ENCODE results near the gene SH3RF1. TPM values are rescaled to one million over a fixed set of nuclear protein-coding genes. Genes with fewer than 3 reads are reported as not detected.

Gene SH3RF1
- total and polyA plus RNA-seq, 2 experiments from 2014 or later = 7.8 to 12.4 TPM

DNA sequence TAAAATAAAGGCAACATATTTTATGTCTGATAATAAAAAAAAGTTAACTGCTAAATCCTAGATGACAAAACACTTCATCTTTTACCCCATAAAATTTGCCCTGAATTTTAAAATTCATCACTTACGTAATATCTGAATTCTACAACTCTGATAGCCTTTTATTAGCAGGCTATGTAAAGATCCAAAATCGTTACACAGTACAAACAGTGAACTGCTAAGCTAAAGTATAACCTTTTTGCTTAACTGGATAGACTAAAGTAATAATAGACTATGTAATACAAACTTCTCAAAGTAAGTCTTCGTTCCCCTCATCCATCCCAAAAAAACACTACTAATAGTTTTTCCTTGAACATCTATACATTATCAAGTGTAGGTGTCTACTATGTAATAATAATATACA lies 49.1 kb downstream of the SH3RF1 start:
- no peaks in the 10 kb centered on the region for H3K27me3 Mint-ChIP-seq (ENCODE audit: insufficient read depth, low read depth, poor library complexity)
- Histone ChIP-seq H3K9me2 (ENCODE audit: insufficient read depth) (no peaks in the 10 kb centered on the region), H3K36me3 (ENCODE audit: insufficient read depth) (no peaks in the 10 kb centered on the region), H3K79me2 (replicated peaks; ENCODE audit: insufficient read depth) (peaks cover 36% of the 10 kb centered on the region), H3K4me2 (no peak overlapping the region), H2AFZ (no peak overlapping the region), H3K4me3 (no peak overlapping the region), H4K20me1 (replicated peaks; ENCODE audit: insufficient read depth) (no peaks in the 10 kb centered on the region), H3K27ac (ENCODE audit: low read depth) (no peak overlapping the region), H3F3A (replicated peaks; ENCODE audit: low read depth) (no peaks in the 10 kb centered on the region), H3K4me1 (ENCODE audit: insufficient read depth) (no peaks in the 10 kb centered on the region), H3K27me3 (ENCODE audit: insufficient read depth) (no peaks in the 10 kb centered on the region)
- ATAC-seq (no peak), DNase-seq (ENCODE audit: low spot score) (no peak)
- no peaks in the 10 kb centered on the region for H3K9me3 Mint-ChIP-seq
- H3K27ac Mint-ChIP-seq = no peak overlapping the region
- TF ChIP-seq, protein P1, sequence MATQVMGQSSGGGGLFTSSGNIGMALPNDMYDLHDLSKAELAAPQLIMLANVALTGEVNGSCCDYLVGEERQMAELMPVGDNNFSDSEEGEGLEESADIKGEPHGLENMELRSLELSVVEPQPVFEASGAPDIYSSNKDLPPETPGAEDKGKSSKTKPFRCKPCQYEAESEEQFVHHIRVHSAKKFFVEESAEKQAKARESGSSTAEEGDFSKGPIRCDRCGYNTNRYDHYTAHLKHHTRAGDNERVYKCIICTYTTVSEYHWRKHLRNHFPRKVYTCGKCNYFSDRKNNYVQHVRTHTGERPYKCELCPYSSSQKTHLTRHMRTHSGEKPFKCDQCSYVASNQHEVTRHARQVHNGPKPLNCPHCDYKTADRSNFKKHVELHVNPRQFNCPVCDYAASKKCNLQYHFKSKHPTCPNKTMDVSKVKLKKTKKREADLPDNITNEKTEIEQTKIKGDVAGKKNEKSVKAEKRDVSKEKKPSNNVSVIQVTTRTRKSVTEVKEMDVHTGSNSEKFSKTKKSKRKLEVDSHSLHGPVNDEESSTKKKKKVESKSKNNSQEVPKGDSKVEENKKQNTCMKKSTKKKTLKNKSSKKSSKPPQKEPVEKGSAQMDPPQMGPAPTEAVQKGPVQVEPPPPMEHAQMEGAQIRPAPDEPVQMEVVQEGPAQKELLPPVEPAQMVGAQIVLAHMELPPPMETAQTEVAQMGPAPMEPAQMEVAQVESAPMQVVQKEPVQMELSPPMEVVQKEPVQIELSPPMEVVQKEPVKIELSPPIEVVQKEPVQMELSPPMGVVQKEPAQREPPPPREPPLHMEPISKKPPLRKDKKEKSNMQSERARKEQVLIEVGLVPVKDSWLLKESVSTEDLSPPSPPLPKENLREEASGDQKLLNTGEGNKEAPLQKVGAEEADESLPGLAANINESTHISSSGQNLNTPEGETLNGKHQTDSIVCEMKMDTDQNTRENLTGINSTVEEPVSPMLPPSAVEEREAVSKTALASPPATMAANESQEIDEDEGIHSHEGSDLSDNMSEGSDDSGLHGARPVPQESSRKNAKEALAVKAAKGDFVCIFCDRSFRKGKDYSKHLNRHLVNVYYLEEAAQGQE (IDR thresholded peaks at IDR 0.05; ENCODE audit: unreplicated experiment) = no peak
- TF ChIP-seq EZH2phosphoT487 (IDR thresholded peaks at IDR 0.05; ENCODE audit: unreplicated experiment) (no peak), ZNF114 (CRISPR knock-in tag; IDR thresholded peaks at IDR 0.05) (no peak), JUNB (IDR thresholded peaks at IDR 0.05; ENCODE audit: unreplicated experiment) (no peak), NANOG (IDR thresholded peaks at IDR 0.05; ENCODE audit: borderline replicate concordance) (no peak)
- TF ChIP-seq, protein P2, sequence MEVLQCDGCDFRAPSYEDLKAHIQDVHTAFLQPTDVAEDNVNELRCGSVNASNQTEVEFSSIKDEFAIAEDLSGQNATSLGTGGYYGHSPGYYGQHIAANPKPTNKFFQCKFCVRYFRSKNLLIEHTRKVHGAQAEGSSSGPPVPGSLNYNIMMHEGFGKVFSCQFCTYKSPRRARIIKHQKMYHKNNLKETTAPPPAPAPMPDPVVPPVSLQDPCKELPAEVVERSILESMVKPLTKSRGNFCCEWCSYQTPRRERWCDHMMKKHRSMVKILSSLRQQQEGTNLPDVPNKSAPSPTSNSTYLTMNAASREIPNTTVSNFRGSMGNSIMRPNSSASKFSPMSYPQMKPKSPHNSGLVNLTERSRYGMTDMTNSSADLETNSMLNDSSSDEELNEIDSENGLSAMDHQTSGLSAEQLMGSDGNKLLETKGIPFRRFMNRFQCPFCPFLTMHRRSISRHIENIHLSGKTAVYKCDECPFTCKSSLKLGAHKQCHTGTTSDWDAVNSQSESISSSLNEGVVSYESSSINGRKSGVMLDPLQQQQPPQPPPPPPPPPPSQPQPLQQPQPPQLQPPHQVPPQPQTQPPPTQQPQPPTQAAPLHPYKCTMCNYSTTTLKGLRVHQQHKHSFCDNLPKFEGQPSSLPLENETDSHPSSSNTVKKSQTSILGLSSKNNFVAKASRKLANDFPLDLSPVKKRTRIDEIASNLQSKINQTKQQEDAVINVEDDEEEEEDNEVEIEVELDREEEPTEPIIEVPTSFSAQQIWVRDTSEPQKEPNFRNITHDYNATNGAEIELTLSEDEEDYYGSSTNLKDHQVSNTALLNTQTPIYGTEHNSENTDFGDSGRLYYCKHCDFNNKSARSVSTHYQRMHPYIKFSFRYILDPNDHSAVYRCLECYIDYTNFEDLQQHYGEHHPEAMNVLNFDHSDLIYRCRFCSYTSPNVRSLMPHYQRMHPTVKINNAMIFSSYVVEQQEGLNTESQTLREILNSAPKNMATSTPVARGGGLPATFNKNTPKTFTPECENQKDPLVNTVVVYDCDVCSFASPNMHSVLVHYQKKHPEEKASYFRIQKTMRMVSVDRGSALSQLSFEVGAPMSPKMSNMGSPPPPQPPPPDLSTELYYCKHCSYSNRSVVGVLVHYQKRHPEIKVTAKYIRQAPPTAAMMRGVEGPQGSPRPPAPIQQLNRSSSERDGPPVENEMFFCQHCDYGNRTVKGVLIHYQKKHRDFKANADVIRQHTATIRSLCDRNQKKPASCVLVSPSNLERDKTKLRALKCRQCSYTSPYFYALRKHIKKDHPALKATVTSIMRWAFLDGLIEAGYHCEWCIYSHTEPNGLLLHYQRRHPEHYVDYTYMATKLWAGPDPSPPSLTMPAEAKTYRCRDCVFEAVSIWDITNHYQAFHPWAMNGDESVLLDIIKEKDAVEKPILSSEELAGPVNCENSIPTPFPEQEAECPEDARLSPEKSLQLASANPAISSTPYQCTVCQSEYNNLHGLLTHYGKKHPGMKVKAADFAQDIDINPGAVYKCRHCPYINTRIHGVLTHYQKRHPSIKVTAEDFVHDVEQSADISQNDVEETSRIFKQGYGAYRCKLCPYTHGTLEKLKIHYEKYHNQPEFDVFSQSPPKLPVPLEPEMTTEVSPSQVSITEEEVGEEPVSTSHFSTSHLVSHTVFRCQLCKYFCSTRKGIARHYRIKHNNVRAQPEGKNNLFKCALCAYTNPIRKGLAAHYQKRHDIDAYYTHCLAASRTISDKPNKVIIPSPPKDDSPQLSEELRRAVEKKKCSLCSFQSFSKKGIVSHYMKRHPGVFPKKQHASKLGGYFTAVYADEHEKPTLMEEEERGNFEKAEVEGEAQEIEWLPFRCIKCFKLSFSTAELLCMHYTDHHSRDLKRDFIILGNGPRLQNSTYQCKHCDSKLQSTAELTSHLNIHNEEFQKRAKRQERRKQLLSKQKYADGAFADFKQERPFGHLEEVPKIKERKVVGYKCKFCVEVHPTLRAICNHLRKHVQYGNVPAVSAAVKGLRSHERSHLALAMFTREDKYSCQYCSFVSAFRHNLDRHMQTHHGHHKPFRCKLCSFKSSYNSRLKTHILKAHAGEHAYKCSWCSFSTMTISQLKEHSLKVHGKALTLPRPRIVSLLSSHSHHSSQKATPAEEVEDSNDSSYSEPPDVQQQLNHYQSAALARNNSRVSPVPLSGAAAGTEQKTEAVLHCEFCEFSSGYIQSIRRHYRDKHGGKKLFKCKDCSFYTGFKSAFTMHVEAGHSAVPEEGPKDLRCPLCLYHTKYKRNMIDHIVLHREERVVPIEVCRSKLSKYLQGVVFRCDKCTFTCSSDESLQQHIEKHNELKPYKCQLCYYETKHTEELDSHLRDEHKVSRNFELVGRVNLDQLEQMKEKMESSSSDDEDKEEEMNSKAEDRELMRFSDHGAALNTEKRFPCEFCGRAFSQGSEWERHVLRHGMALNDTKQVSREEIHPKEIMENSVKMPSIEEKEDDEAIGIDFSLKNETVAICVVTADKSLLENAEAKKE (CRISPR knock-in tag; IDR thresholded peaks at IDR 0.05) = no peak
- no peaks in the 10 kb centered on the region for H3K36me3 Mint-ChIP-seq (ENCODE audit: low read depth)
- H3K4me1 Mint-ChIP-seq = no peaks in the 10 kb centered on the region
- H3K4me3 Mint-ChIP-seq = no peak overlapping the region

Data from GM23338 (cell line).